Hippocampal formation (tissue), 2 donors: ENCODE results near the gene DROSHA.

Experiments used
- DNase-seq, 2 donors: peaks; one replicate each; lab custom pipeline; 2025; lab: John Stamatoyannopoulos, UW

The DROSHA gene

GRCh38 chr5:31516802-31517201 lies 15.1 kb downstream of the DROSHA start:
- no peak for DNase-seq

- no peak for DNase-seq
These were observed 20.6 kb downstream of the DROSHA start for GRCh38 chr5:31511305-31511704.

- DNase-seq: no peak
These were observed 27.4 kb downstream of the DROSHA start for GRCh38 chr5:31504529-31504928.

GRCh38 chr5:31502506-31502905 lies 29.4 kb downstream of the DROSHA start:
- DNase-seq: peak in 1 of 2 donors; percentile 22

- DNase-seq: no peak
These were observed 31.6 kb downstream of the DROSHA start for GRCh38 chr5:31500256-31500655.

GRCh38 chr5:31496891-31497290 lies 35.0 kb downstream of the DROSHA start:
- DNase-seq: no peak

GRCh38 chr5:31496301-31496700 lies 35.6 kb downstream of the DROSHA start:
- DNase-seq: no peak

- DNase-seq: no peak
These were observed 36.6 kb downstream of the DROSHA start for GRCh38 chr5:31495336-31495735.

- DNase-seq: no peak
These were observed 39.0 kb downstream of the DROSHA start for GRCh38 chr5:31492869-31493268.

- DNase-seq: no peak
These were observed 44.4 kb downstream of the DROSHA start for GRCh38 chr5:31487506-31487905.

- no peak for DNase-seq
These were observed 45.5 kb downstream of the DROSHA start for GRCh38 chr5:31486441-31486840.

- no peak for DNase-seq
These were observed 46.3 kb downstream of the DROSHA start for GRCh38 chr5:31485376-31486207.

- no peak for DNase-seq
These were observed 50.2 kb downstream of the DROSHA start for GRCh38 chr5:31481531-31482165.

GRCh38 chr5:31479706-31480105 lies 52.2 kb downstream of the DROSHA start:
- DNase-seq: no peak

- DNase-seq: no peak
These were observed 53.0 kb downstream of the DROSHA start for GRCh38 chr5:31478901-31479300.

- no peak for DNase-seq
These were observed 53.9 kb downstream of the DROSHA start for GRCh38 chr5:31477971-31478370.

- DNase-seq: no peak
These were observed 54.4 kb downstream of the DROSHA start for GRCh38 chr5:31477516-31477915.

- no peak for DNase-seq
These were observed 55.2 kb downstream of the DROSHA start for GRCh38 chr5:31476738-31477141.

GRCh38 chr5:31471916-31472315 lies 60.0 kb downstream of the DROSHA start:
- no peak for DNase-seq

GRCh38 chr5:31471040-31471439 lies 60.9 kb downstream of the DROSHA start:
- DNase-seq: no peak

GRCh38 chr5:31470608-31471007 lies 61.3 kb downstream of the DROSHA start:
- no peak for DNase-seq

- no peak for DNase-seq
These were observed 62.0 kb downstream of the DROSHA start for GRCh38 chr5:31469886-31470285.

GRCh38 chr5:31469466-31469865 lies 62.4 kb downstream of the DROSHA start:
- no peak for DNase-seq

GRCh38 chr5:31465291-31465690 lies 66.6 kb downstream of the DROSHA start:
- no peak for DNase-seq
